Stimulated activated memory B cell treated with anti-CD40 and anti-IgM and Interleukin-4, amounts not matched to agents 10 μg/mL and 1 μg/mL and 100 μg/mL, for 72 hours (primary cell): ENCODE data around the gene DIS3L2.

Experiments
- ATAC-seq: fragments of 150-1000 bp; cut with Tn5 transposase; 2 replicates; pipeline ENCODE4 v1.10.0; 2021
- H3K27ac Mint-ChIP-seq: one replicate; pipeline ENCODE4 v1.8.0; 2022; ENCODE audit warnings: mild to moderate bottlenecking, mixed read lengths
- H3K27me3 Mint-ChIP-seq: one replicate; pipeline ENCODE4 v1.8.0; 2022; ENCODE audit warnings: mixed read lengths
- H3K36me3 Mint-ChIP-seq: one replicate; pipeline ENCODE4 v1.8.0; 2022; ENCODE audit warnings: mixed read lengths
- H3K4me1 Mint-ChIP-seq: one replicate; pipeline ENCODE4 v1.8.0; 2022; ENCODE audit warnings: mixed read lengths
- H3K4me3 Mint-ChIP-seq: one replicate; pipeline ENCODE4 v1.8.0; 2022; ENCODE audit warnings: mild to moderate bottlenecking, moderate library complexity, mixed read lengths
- H3K9me3 Mint-ChIP-seq: one replicate; pipeline ENCODE4 v1.8.0; 2022; ENCODE audit warnings: mixed read lengths

The DIS3L2 gene

DNA sequence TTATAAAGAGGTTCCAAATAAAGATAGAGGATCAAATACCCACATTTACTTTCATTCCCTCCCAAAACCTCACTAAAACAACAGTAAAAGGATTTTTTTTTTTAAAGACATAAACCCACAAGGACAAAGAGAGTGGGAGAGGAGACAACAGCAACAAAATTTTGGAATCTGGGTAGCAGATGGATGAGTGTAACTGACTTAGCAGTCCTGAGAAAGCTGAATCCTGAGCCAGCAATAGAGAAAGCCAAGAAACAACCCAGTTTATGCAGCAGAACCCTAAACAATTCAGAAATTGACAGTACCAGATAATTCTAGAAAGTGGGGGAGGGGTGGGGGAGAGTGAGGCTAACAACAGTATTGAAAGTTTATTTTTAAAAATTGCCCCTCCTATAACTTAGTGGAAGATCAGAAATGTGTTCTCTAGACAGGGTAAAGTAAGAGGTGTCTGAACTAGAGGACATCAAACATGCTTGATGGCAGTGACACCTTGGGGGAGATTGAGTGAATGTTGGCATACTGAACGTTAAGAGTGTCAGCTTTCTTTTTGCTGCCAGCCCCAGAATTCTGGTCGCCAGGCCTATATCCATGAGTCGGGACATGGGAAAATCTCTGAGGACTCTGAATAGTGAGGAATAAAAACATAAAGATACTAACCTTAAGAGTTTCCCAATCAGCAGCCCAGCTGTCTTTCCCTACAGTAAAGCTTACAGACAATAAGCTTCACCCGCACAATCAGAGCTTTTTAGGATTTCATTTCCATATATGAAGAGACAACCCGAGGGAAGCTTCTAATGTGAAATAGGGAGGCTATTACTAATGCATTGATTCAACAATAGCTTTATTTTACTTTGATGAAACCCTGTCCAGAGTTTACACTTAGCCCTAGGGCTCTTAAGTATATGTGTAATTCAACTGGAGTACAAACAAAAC is 289.0 kb downstream of the DIS3L2 start:
- no peak for ATAC-seq
- Mint-ChIP-seq H3K4me3 (no peak overlapping the region), H3K36me3 (peaks cover 35% of the 10 kb centered on the region), H3K4me1 (no peaks in the 10 kb centered on the region), H3K9me3 (no peaks in the 10 kb centered on the region), H3K27me3 (no peaks in the 10 kb centered on the region), H3K27ac (no peak overlapping the region)

DNA sequence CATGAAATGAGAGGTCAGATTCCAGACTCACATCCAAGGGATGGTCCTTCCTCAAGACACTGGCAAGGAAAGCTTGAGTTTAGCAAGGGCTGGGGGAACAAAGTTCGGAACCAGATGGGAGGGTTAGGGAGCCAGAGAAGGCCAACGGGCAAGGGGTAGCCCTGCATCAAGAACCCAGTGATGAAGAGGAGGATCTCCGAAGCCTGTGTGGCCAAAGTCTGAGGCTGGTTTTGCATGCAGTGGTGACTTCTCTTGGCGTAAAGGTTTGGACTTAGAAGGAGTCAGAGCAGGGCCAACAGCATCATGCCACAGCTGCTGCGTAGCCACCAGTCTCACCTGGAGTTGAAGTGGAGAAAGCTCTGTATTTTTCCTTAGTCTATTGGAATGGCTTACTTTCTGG is 293.5 kb downstream of the DIS3L2 start:
- Mint-ChIP-seq H3K36me3 (peaks cover 44% of the 10 kb centered on the region), H3K4me3 (no peak overlapping the region), H3K9me3 (no peaks in the 10 kb centered on the region)

DNA sequence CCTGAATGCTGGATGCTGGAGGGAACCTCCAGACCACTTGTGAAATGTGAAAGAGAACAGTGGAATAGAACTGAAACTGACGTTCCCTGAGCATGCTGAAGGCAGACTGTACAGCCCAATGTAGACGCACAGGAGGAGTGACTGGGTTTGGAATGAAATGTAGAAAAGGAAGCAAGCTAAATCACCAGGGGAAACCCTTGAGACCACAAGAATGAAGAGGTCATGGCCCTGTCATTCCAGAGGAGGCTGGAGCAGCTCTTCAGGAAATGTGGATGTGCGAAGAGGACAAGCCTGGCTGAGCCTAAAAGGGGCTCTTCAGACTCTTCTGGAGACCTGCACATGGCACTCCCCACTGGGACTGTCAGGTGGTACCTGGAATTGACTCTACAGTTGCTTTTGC is 298.6 kb downstream of the DIS3L2 start:
- no peak overlapping the region for H3K4me3 Mint-ChIP-seq
- no peaks in the 10 kb centered on the region for H3K27me3 Mint-ChIP-seq
- H3K27ac Mint-ChIP-seq: no peak overlapping the region
- H3K4me1 Mint-ChIP-seq: peaks cover 5% of the 10 kb centered on the region
- H3K36me3 Mint-ChIP-seq: peaks cover 66% of the 10 kb centered on the region
- H3K9me3 Mint-ChIP-seq: no peaks in the 10 kb centered on the region
- no peak for ATAC-seq

More for the DNA sequence above, 293.5 kb downstream of the DIS3L2 start:
- Mint-ChIP-seq H3K27ac (no peak overlapping the region), H3K27me3 (no peaks in the 10 kb centered on the region), H3K4me1 (peaks cover 3% of the 10 kb centered on the region)
- ATAC-seq: no peak

DNA sequence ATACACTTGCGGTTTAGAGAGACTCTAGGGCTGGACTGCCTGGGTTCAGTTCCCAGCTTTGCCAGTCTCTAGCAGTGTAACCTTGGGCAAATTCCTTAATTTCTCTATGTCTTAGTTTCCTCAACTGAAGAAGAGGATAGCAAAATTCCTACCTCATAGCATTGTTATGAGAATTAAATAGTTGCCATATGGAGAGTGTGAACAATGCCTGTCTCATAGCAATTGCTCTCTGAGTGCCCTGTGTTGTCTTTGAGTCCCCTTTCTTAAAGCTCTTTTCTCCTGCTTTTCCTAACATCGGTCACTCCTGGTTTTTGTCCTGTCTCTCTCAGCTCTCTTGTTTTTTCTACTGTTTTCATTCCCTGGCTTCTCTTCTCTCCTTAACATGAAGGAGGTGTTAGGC is 300.3 kb downstream of the DIS3L2 start:
- peaks cover 61% of the 10 kb centered on the region for H3K36me3 Mint-ChIP-seq
- no peak overlapping the region for H3K4me3 Mint-ChIP-seq
- peaks cover 5% of the 10 kb centered on the region for H3K4me1 Mint-ChIP-seq
- no peaks in the 10 kb centered on the region for H3K9me3 Mint-ChIP-seq
- H3K27me3 Mint-ChIP-seq: no peaks in the 10 kb centered on the region
- H3K27ac Mint-ChIP-seq: no peak overlapping the region
- no peak for ATAC-seq

DNA sequence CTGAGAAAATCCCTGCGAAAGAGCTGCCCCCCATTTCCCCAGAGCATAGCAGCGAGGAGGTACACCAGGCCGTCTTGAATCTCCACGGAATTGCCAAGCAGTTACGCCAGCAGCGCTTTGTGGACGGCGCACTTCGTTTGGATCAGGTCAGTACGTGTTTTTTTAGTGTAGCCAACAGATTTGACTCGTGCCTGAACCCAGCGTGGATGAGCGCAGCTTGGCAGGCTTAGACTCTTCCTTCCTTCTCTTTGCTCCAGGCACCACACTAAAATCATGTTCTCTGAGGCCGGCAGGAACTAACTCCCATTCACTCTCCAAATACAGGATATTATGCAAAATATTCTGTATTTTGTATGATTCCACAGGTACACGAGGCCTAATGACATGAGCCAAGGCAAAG is 301.8 kb downstream of the DIS3L2 start:
- Mint-ChIP-seq H3K4me3 (no peak overlapping the region), H3K9me3 (no peaks in the 10 kb centered on the region), H3K27me3 (no peaks in the 10 kb centered on the region), H3K4me1 (peaks cover 5% of the 10 kb centered on the region), H3K36me3 (peaks cover 65% of the 10 kb centered on the region), H3K27ac (no peak overlapping the region)
- no peak for ATAC-seq

DNA sequence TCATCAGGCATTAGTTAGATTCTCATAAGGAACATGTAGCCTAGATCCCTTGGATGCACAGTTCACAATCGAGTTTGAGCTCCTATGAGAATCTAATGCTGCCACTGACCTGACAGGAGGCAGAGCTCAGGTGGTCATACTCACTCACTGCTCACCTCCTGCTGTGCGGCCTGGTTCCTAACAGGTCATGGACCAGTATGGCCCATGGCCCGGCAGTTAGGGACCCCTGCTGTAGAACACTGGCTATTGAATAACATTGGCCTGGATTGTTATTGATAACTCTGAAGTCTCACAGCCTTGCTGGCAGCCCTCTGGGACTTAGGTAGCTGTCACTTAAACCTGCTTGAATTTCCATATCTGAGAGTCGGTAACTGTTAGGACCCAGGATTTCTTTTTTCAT is 302.6 kb downstream of the DIS3L2 start:
- Mint-ChIP-seq H3K27ac (no peak overlapping the region), H3K4me1 (peaks cover 5% of the 10 kb centered on the region), H3K4me3 (no peak overlapping the region), H3K36me3 (peaks cover 61% of the 10 kb centered on the region), H3K9me3 (no peaks in the 10 kb centered on the region), H3K27me3 (no peaks in the 10 kb centered on the region)
- ATAC-seq: no peak

DNA sequence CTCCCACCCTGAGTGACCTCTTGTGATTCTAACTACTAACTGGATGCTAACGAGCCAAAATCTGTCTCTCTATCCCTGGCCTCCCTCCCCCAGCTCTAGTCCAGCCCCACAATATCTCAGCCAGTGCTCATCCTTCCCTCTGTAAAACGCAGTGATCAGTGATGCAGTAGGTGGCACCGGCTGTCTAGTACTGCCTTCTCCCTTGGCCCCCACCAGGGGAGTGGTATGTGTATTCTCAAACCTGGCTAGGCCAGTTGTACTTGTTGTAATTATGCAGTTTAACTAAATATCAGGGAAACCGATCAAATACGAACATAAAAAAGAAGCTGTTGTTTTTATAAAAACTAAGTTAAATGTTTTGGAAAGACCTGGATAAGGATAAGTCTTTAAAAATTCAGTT is 303.8 kb downstream of the DIS3L2 start:
- Mint-ChIP-seq H3K4me1 (no peaks in the 10 kb centered on the region), H3K27me3 (no peaks in the 10 kb centered on the region), H3K4me3 (no peak overlapping the region), H3K36me3 (peaks cover 59% of the 10 kb centered on the region), H3K9me3 (no peaks in the 10 kb centered on the region), H3K27ac (no peak overlapping the region)
- ATAC-seq: no peak

DNA sequence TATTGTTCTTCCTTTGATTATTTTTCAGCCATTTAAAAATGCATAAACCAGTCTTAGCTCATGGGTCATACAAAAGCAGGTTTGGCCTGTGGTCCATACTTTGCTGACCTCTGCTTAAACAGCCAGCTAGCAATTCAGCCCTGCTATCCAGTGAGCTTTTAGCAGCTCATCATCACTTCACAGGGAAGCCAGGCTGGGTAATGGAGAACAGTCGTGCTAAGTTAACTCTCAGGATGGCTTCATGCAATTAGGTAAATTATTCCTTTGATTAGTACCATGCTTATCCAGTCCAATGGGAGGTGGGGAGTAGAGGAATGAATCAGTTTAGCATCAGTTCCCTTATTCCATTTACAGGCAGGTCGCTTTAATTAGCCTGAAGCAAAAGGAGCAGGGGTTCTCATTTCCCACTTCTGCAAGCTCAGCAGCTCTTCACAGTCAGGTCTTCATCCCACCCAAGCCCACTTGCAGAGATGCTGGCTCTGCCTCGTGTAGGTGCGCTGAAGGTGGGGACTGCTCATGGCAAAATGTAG is 307.2 kb downstream of the DIS3L2 start:
- H3K27me3 Mint-ChIP-seq: no peaks in the 10 kb centered on the region
- H3K27ac Mint-ChIP-seq: no peak overlapping the region
- H3K4me1 Mint-ChIP-seq: no peaks in the 10 kb centered on the region
- no peak overlapping the region for H3K4me3 Mint-ChIP-seq
- H3K9me3 Mint-ChIP-seq: no peaks in the 10 kb centered on the region
- H3K36me3 Mint-ChIP-seq: peaks cover 51% of the 10 kb centered on the region
- no peak for ATAC-seq

DNA sequence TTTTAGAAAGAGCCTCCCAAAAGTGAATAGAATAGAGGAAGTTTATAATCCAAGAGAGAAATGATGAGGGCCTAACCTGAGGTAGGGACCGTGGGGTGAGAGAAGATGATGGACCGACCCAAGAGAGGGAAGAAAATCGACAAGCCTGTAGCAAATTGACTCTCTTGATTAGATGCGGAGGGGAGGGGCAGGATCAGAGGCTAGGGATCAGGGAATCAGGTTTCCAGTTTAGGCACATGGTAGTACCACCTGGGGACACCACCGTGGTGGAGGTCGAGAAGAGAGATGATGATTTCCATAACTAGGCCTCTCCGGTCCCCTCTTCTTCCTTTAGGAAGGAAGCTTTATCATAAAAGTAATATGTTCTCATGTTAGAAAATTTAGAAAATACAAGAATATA is 308.4 kb downstream of the DIS3L2 start:
- Mint-ChIP-seq H3K27ac (no peak overlapping the region), H3K27me3 (no peaks in the 10 kb centered on the region), H3K4me1 (no peaks in the 10 kb centered on the region), H3K9me3 (no peaks in the 10 kb centered on the region), H3K36me3 (peaks cover 49% of the 10 kb centered on the region), H3K4me3 (no peak overlapping the region)
- no peak for ATAC-seq

DNA sequence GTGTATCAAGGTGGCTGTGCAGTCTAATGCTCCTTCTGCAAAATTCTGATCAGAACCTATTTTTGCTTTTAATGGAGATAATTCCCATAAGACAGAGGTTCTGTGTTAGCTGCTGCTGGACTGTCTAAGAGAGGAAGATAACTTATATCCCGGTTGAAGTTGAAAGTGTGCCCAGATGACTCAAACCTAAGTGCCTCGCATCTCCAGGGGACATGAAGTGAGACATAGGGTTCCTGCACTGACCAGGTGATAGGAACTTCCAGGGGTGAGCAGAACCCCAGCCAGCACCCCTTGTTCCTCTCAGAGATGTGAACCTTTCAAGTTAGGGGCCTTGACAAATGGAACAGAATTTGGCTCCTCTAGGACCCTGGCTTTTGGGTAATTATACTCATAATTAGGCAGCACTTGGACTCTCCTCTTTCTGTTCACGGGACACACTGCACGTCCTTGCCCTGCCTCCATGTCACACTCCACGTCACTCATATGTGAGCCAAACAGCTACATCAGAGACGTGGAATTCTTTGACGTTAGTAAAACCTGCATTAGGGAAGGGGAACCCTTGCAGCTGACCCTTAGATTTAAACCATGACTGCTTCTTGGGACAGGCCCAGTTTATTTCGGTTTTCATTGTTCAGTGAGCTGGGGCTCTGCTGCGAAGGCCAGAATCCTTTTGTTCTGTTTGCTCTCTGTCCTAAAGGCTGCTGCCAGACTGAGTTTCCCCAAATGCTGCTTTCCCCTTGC is 312.6 kb downstream of the DIS3L2 start:
- H3K27ac Mint-ChIP-seq: no peak overlapping the region
- ATAC-seq: no peak
- peaks cover 5% of the 10 kb centered on the region for H3K9me3 Mint-ChIP-seq
- H3K27me3 Mint-ChIP-seq: no peaks in the 10 kb centered on the region
- H3K4me1 Mint-ChIP-seq: no peaks in the 10 kb centered on the region
- H3K4me3 Mint-ChIP-seq: no peak overlapping the region
- H3K36me3 Mint-ChIP-seq: peaks cover 75% of the 10 kb centered on the region

DNA sequence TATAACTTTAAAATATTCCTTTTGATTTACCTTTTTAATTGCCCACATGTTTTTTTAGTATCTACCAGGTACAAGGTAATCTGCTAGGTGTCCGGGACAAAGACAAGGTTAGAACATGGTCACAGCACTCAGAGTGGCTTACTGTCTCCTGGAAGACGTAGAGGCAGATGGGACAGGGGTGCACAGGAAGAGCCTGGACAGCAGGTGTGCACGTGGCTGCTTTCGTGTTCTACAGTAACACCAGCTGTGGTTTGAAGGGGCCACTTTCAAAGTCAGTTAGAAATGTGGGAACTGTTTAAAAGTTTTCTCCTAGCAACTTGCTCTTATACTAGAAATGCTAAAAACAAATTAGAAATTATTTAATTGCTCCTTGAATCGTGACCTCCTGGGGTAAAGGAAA is 314.2 kb downstream of the DIS3L2 start:
- Mint-ChIP-seq H3K4me3 (no peak overlapping the region), H3K27me3 (no peaks in the 10 kb centered on the region), H3K36me3 (peaks cover 80% of the 10 kb centered on the region), H3K27ac (no peak overlapping the region), H3K4me1 (no peaks in the 10 kb centered on the region), H3K9me3 (peaks cover 8% of the 10 kb centered on the region)
- no peak for ATAC-seq

DNA sequence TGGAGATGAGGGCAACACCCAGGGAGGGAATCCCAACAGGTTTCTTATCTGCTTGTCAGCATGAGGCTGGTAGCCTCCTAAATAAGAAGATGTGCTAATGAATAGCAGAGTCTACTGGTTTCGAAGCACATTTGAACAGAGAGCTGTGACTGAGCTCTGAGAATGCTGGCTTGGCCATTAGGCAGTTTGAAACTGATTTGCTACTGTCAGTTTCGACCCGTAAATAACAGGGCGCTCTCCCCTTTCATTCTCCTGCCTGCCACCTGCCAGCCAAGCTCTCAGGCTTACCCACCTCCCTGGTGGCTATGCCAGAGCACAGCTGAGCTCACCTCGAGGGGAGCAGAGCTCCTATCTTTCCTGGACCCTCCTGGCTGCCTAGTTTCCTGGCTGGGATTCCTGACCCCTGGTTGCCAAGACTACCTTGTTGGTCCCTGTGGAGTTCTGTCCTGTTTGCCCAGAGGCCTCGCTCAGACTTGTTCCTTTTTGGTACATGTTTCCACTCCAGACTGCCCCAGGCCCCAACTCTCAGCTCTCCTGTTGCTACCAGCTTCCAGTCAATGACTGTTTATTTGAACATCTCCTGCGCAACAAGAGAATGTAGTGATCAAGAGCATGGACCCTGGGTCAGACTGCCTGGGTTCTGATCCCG is 314.7 kb downstream of the DIS3L2 start:
- Mint-ChIP-seq H3K4me3 (no peak overlapping the region), H3K27ac (no peak overlapping the region), H3K4me1 (no peaks in the 10 kb centered on the region), H3K36me3 (peaks cover 81% of the 10 kb centered on the region), H3K27me3 (no peaks in the 10 kb centered on the region), H3K9me3 (peaks cover 8% of the 10 kb centered on the region)
- no peak for ATAC-seq

DNA sequence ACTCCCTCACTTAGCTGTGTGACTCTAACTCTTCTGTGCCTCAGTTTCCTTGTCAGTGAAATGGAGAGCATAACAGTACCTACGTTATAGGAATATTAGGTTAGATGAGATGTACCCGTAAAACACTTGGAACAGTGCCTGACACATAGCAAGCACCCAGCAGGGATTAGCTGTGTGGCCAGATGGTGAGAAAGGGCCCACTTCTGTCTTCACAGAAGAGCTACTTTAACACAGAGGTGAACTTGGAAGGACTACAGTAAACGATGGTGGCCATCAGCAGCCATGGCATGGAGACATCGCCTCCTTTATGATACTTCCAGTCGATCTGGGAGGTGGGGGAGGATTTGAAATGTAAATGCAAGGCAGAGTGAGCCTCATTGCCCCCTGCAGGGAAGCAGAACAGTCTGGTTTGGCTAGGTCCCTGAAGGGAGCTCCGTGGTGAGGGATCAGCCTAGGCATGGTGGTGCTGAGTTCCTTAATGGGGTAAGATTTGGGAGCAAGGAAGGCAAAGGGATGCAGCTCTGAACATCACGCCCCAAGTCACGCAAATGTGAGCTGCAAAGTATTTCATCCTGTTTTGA is 315.3 kb downstream of the DIS3L2 start:
- peaks cover 8% of the 10 kb centered on the region for H3K9me3 Mint-ChIP-seq
- no peaks in the 10 kb centered on the region for H3K4me1 Mint-ChIP-seq
- no peaks in the 10 kb centered on the region for H3K27me3 Mint-ChIP-seq
- no peak for ATAC-seq
- H3K36me3 Mint-ChIP-seq: peaks cover 86% of the 10 kb centered on the region
- H3K4me3 Mint-ChIP-seq: no peak overlapping the region
- no peak overlapping the region for H3K27ac Mint-ChIP-seq

DNA sequence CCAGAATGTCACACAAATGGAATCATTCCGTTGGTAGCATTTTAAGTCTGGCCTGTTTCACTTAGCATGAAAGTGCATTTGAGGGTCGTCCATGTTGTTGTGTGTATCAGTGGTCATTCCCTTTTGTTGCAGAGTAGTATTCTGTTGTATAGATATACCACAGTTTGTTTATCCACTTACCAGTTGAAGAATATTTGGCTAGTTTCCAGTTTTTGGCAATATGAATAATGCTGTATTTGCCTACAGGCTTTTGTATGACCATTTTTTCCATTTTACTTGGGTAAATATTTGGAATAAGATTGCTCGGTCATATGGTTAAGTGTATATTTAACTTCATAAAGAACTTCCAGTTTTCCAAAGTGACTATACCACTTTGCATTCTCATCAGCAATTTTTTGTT is 317.0 kb downstream of the DIS3L2 start:
- no peaks in the 10 kb centered on the region for H3K4me1 Mint-ChIP-seq
- H3K27ac Mint-ChIP-seq: no peak overlapping the region
- H3K27me3 Mint-ChIP-seq: no peaks in the 10 kb centered on the region
- H3K4me3 Mint-ChIP-seq: no peak overlapping the region
- H3K9me3 Mint-ChIP-seq: peaks cover 8% of the 10 kb centered on the region
- H3K36me3 Mint-ChIP-seq: peaks cover 76% of the 10 kb centered on the region
- ATAC-seq: no peak

DNA sequence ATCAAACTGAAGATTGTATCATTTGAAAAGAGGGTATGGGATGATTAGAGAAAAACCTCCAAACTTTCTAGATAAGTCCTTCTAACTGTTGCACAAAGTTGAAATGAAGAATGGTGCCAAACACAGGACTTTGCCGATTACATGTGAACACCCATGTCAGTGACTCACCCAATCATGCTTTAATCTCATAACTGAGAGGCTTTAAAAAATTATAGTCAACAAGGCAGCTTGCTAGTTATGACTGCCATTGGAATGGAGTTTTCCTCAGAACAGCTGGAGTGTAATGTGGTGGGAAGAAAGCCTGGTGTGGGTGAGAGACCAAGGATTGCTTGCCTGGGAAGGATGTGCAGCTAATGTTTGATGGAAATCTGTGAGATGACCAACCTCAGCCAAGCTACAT is 318.8 kb downstream of the DIS3L2 start:
- no peaks in the 10 kb centered on the region for H3K27me3 Mint-ChIP-seq
- H3K4me3 Mint-ChIP-seq: no peak overlapping the region
- H3K36me3 Mint-ChIP-seq: peaks cover 73% of the 10 kb centered on the region
- H3K27ac Mint-ChIP-seq: no peak overlapping the region
- H3K4me1 Mint-ChIP-seq: no peaks in the 10 kb centered on the region
- ATAC-seq: no peak
- H3K9me3 Mint-ChIP-seq: peaks cover 8% of the 10 kb centered on the region
